ENCODE results near the gene ADGB.

The ADGB gene

GRCh38 chr6:146635165-146635564, 36.4 kb downstream of the ADGB start:
- no peak for DNase-seq

- no peak for DNase-seq
Measured at GRCh38 chr6:146636481-146636880, 37.7 kb downstream of the ADGB start.

GRCh38 chr6:146642921-146643320, 44.1 kb downstream of the ADGB start:
- no peak for DNase-seq

GRCh38 chr6:146650799-146651481, 52.2 kb downstream of the ADGB start:
- DNase-seq: no peak

- no peak for DNase-seq
Measured at GRCh38 chr6:146651482-146651863, 52.7 kb downstream of the ADGB start.

GRCh38 chr6:146657432-146657831, 58.7 kb downstream of the ADGB start:
- no peak for DNase-seq

- no peak for DNase-seq
Measured at GRCh38 chr6:146664871-146665360, 66.1 kb downstream of the ADGB start.

GRCh38 chr6:146666909-146667308, 68.1 kb downstream of the ADGB start:
- DNase-seq: no peak

- no peak for DNase-seq
Measured at GRCh38 chr6:146670161-146670560, 71.4 kb downstream of the ADGB start.

GRCh38 chr6:146673069-146673468, 74.3 kb downstream of the ADGB start:
- DNase-seq: no peak

- no peak for DNase-seq
Measured at GRCh38 chr6:146679386-146679785, 80.6 kb downstream of the ADGB start.

GRCh38 chr6:146682919-146683318, 84.1 kb downstream of the ADGB start:
- DNase-seq: no peak

- DNase-seq: no peak
Measured at GRCh38 chr6:146689806-146690205, 91.0 kb downstream of the ADGB start.

GRCh38 chr6:146693342-146693741, 94.6 kb downstream of the ADGB start:
- DNase-seq: no peak

- no peak for DNase-seq
Measured at GRCh38 chr6:146697921-146698320, 99.1 kb downstream of the ADGB start.

- DNase-seq: no peak
Measured at GRCh38 chr6:146700078-146700686, 101.4 kb downstream of the ADGB start.

GRCh38 chr6:146701632-146702031, 102.9 kb downstream of the ADGB start:
- no peak for DNase-seq

GRCh38 chr6:146709036-146709622, 110.4 kb downstream of the ADGB start:
- no peak for DNase-seq

- no peak for DNase-seq
Measured at GRCh38 chr6:146719387-146719786, 120.6 kb downstream of the ADGB start.

- DNase-seq: no peak
Measured at GRCh38 chr6:146739696-146740095, 140.9 kb downstream of the ADGB start.

- DNase-seq: no peak
Measured at GRCh38 chr6:146741609-146742008, 142.8 kb downstream of the ADGB start.

GRCh38 chr6:146753306-146753705, 154.5 kb downstream of the ADGB start:
- no peak for DNase-seq

- DNase-seq: no peak
Measured at GRCh38 chr6:146767632-146768031, 168.9 kb downstream of the ADGB start.

GRCh38 chr6:146768722-146769121, 169.9 kb downstream of the ADGB start:
- DNase-seq: no peak
